H9 (cell line): ENCODE results near the gene ZNF665. TPM values are rescaled to one million over a fixed set of nuclear protein-coding genes. Genes with fewer than 3 reads are reported as not detected.

Source experiments
- DNase-seq: peaks from one replicate; pipeline ENCODE4 v3.0.0-alpha.2; 2017
- H2AFZ ChIP-seq: one replicate; pipeline ENCODE4 v1.6.1; 2013; ENCODE audit warnings: mild to moderate bottlenecking, low read length, control low read depth, moderate library complexity
- H2AK5ac ChIP-seq: 2 replicates; pipeline ENCODE4 v1.6.1; 2013; ENCODE audit warnings: low read length, control low read depth, mixed read lengths; ENCODE audit not compliant: insufficient read length
- H2BK120ac ChIP-seq: one replicate; pipeline ENCODE4 v1.6.1; 2013; ENCODE audit warnings: low read depth, mild to moderate bottlenecking, low read length, control low read depth, inconsistent platforms; ENCODE audit not compliant: poor library complexity, severe bottlenecking
- H2BK12ac ChIP-seq: 2 replicates; pipeline ENCODE4 v1.6.1; 2013; ENCODE audit warnings: low read length, control low read depth, mixed read lengths, low read depth; ENCODE audit not compliant: insufficient read length
- H2BK15ac ChIP-seq: 2 replicates; pipeline ENCODE4 v1.6.1; 2013; ENCODE audit warnings: low read depth, low read length, control low read depth
- H2BK20ac ChIP-seq: one replicate; pipeline ENCODE4 v1.6.1; 2013; ENCODE audit warnings: low read depth, mild to moderate bottlenecking, low read length, control low read depth, inconsistent platforms; ENCODE audit not compliant: poor library complexity, severe bottlenecking
- H2BK5ac ChIP-seq: 2 replicates; pipeline ENCODE4 v1.6.1; 2013; ENCODE audit warnings: low read length, control low read depth, mixed read lengths; ENCODE audit not compliant: insufficient read length
- H3K14ac ChIP-seq: 2 replicates; pipeline ENCODE4 v1.6.1; 2013; ENCODE audit warnings: low read length, control low read depth; ENCODE audit not compliant: insufficient read depth
- H3K18ac ChIP-seq: 2 replicates; pipeline ENCODE4 v1.6.1; 2013; ENCODE audit warnings: low read depth, mild to moderate bottlenecking, mixed read lengths, low read length, control low read depth; ENCODE audit not compliant: insufficient read length
- H3K23ac ChIP-seq: 2 replicates; pipeline ENCODE4 v1.6.1; 2013; ENCODE audit warnings: low read length, control low read depth, mixed read lengths, low read depth; ENCODE audit not compliant: insufficient read length
- H3K23me2 ChIP-seq: 2 replicates; pipeline ENCODE4 v1.6.1; 2013; ENCODE audit warnings: low read depth, mild to moderate bottlenecking, mixed read lengths, low read length, control low read depth; ENCODE audit not compliant: insufficient read length, poor library complexity, severe bottlenecking
- H3K27ac ChIP-seq: 2 replicates; pipeline ENCODE4 v1.5.1; 2013; ENCODE audit warnings: low read length, control low read depth, mixed read lengths, low read depth; ENCODE audit not compliant: insufficient read length
- H3K27me3 ChIP-seq: 2 replicates; pipeline ENCODE4 v1.6.1; 2013; ENCODE audit warnings: low read length, control low read depth, inconsistent platforms; ENCODE audit not compliant: insufficient read depth
- H3K4ac ChIP-seq: 2 replicates; pipeline ENCODE4 v1.6.1; 2013; ENCODE audit warnings: low read depth, mild to moderate bottlenecking, control low read depth, inconsistent platforms, low read length, moderate library complexity
- H3K4me1 ChIP-seq: 2 replicates; pipeline ENCODE4 v1.6.1; 2013; ENCODE audit warnings: low read length, control low read depth, inconsistent platforms; ENCODE audit not compliant: insufficient read depth
- H3K4me2 ChIP-seq: 2 replicates; pipeline ENCODE4 v1.6.1; 2013; ENCODE audit warnings: low read length, control low read depth, mixed read lengths; ENCODE audit not compliant: insufficient read length, insufficient read depth
- H3K56ac ChIP-seq: 2 replicates; pipeline ENCODE4 v1.6.1; 2013; ENCODE audit warnings: low read depth, mild to moderate bottlenecking, mixed read lengths, low read length, control low read depth; ENCODE audit not compliant: insufficient read length
- H3K79me1 ChIP-seq: 2 replicates; pipeline ENCODE4 v1.6.1; 2013; ENCODE audit warnings: low read depth, mild to moderate bottlenecking, moderate library complexity, low read length, control low read depth, inconsistent platforms; ENCODE audit not compliant: insufficient read depth, poor library complexity, severe bottlenecking
- H3K79me2 ChIP-seq: 2 replicates; pipeline ENCODE4 v1.6.1; 2013; ENCODE audit warnings: low read length, control low read depth, inconsistent platforms; ENCODE audit not compliant: insufficient read depth
- H3K9ac ChIP-seq: 2 replicates; pipeline ENCODE4 v1.6.1; 2013; ENCODE audit warnings: low read length, control low read depth, mixed read lengths; ENCODE audit not compliant: insufficient read length; ENCODE audit errors: extremely low read depth
- H3K9me3 ChIP-seq: one replicate; pipeline ENCODE4 v1.6.1; 2013; ENCODE audit warnings: low read depth, low read length, inconsistent platforms; ENCODE audit not compliant: control insufficient read depth
- H3T11ph ChIP-seq: one replicate; pipeline ENCODE4 v1.6.1; 2013; ENCODE audit warnings: mild to moderate bottlenecking, low read length, control low read depth, inconsistent platforms
- H4K20me1 ChIP-seq: one replicate; pipeline ENCODE4 v1.6.1; 2013; ENCODE audit not compliant: control insufficient read depth, insufficient read length, insufficient read depth
- H4K5ac ChIP-seq: 2 replicates; pipeline ENCODE4 v1.6.1; 2013; ENCODE audit warnings: low read depth, mild to moderate bottlenecking, mixed read lengths, low read length, control low read depth; ENCODE audit not compliant: insufficient read length
- H4K8ac ChIP-seq: replicated peaks from 2 replicates; pipeline ENCODE4 v1.6.1; 2013; ENCODE audit warnings: low read length, control low read depth, mixed read lengths, low read depth; ENCODE audit not compliant: insufficient read length
- H4K91ac ChIP-seq: 2 replicates; pipeline ENCODE4 v1.6.1; 2013; ENCODE audit warnings: low read depth, mild to moderate bottlenecking, moderate library complexity, mixed read lengths, low read length, control low read depth; ENCODE audit not compliant: insufficient read length
- H3K27ac Mint-ChIP-seq, 3 experiments: 2 replicates in 2 of 3; 3 replicates in 1 of 3; pipeline ENCODE4 v1.8.0; 2020 to 2021; ENCODE audit warnings: mixed read lengths in 3 of 3, mild to moderate bottlenecking in 1 of 3, moderate library complexity in 1 of 3
- H3K27me3 Mint-ChIP-seq: 2 replicates; pipeline ENCODE4 v1.8.0; 2021; ENCODE audit warnings: low read depth, mild to moderate bottlenecking, moderate library complexity, mixed read lengths
- H3K36me3 Mint-ChIP-seq, 3 experiments: 2 replicates in 2 of 3; 3 replicates in 1 of 3; pipeline ENCODE4 v1.8.0; 2020 to 2021; ENCODE audit warnings: low read depth in 3 of 3, mixed read lengths in 3 of 3; ENCODE audit not compliant: insufficient read depth in 1 of 3
- H3K4me1 Mint-ChIP-seq, 2 experiments: 2 replicates each; pipeline ENCODE4 v1.8.0; 2020; ENCODE audit warnings: mixed read lengths in 2 of 2
- H3K4me3 Mint-ChIP-seq, 2 experiments: 2 replicates in 1 of 2; 3 replicates in 1 of 2; pipeline ENCODE4 v1.8.0; 2020 to 2021; ENCODE audit warnings: mild to moderate bottlenecking in 2 of 2, mixed read lengths in 2 of 2, moderate library complexity in 1 of 2
- H3K9me3 Mint-ChIP-seq, 2 experiments: 2 replicates in 1 of 2; 3 replicates in 1 of 2; pipeline ENCODE4 v1.8.0; 2020; ENCODE audit warnings: mild to moderate bottlenecking in 2 of 2, mixed read lengths in 2 of 2, moderate library complexity in 1 of 2
- WGBS: extraction: QIAGEN DNeasy Blood & Tissue Kit; methylation state at CpG from one replicate; pipeline ENCODE4 v1.1.7; 2013; ENCODE audit warnings: missing lambda C conversion rate, low lambda C conversion rate, mixed read lengths; ENCODE audit not compliant: insufficient read length; ENCODE audit errors: extremely low coverage; 5-methylcytosine and 5-hydroxymethylcytosine counted together
- total RNA-seq: library from RNA; stranded (reverse); gene quantifications from 2 replicates; pipeline ENCODE4 v1.2.1, GENCODE V29; 2021
- TF ChIP-seq, protein P1 (sequence below): fragments of 200-600 bp; sonication (generic); conservative IDR thresholded peaks from 3 replicates; pipeline ENCODE4 v1.8.0; 2021; ENCODE audit warnings: antibody characterized with exemption, mild to moderate bottlenecking

The ZNF665 gene
- total RNA-seq, 1 experiment from 2014 or later: 3.7 TPM

- TF ChIP-seq, protein P1, sequence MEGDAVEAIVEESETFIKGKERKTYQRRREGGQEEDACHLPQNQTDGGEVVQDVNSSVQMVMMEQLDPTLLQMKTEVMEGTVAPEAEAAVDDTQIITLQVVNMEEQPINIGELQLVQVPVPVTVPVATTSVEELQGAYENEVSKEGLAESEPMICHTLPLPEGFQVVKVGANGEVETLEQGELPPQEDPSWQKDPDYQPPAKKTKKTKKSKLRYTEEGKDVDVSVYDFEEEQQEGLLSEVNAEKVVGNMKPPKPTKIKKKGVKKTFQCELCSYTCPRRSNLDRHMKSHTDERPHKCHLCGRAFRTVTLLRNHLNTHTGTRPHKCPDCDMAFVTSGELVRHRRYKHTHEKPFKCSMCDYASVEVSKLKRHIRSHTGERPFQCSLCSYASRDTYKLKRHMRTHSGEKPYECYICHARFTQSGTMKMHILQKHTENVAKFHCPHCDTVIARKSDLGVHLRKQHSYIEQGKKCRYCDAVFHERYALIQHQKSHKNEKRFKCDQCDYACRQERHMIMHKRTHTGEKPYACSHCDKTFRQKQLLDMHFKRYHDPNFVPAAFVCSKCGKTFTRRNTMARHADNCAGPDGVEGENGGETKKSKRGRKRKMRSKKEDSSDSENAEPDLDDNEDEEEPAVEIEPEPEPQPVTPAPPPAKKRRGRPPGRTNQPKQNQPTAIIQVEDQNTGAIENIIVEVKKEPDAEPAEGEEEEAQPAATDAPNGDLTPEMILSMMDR: no peak
- no peak overlapping the region for H2BK5ac ChIP-seq
- H3K79me1 ChIP-seq: no peaks in the 10 kb centered on the region
- no peak overlapping the region for H4K8ac ChIP-seq
- no peak overlapping the region for H2BK15ac ChIP-seq
- Mint-ChIP-seq H3K27ac (peak overlapping the region in 1 of 3 experiments; percentile 82; a peak in 1 of 7 replicates), H3K4me1 (peaks cover 0 to 5% of the 10 kb centered on the region in 2 experiments; a peak in 2 of 4 replicates), H3K27me3 (no peaks in the 10 kb centered on the region; the same call in 1 of the 2 replicates), H3K9me3 (peaks cover 28 to 32% of the 10 kb centered on the region in 2 experiments), H3K36me3 (peaks cover 37 to 55% (median 51%) of the 10 kb centered on the region in 3 experiments), H3K4me3 (no peak overlapping the region)
- H3K14ac ChIP-seq: no peak overlapping the region
- H3K79me2 ChIP-seq: no peaks in the 10 kb centered on the region
- no peak overlapping the region for H3K4me2 ChIP-seq
- H2AFZ ChIP-seq: no peak overlapping the region
- H3K56ac ChIP-seq: no peak overlapping the region
- H3K4ac ChIP-seq: no peak overlapping the region
- H3K23me2 ChIP-seq: no peaks in the 10 kb centered on the region
- H3K9me3 ChIP-seq: peaks cover 11% of the 10 kb centered on the region
- no peaks in the 10 kb centered on the region for H3K27me3 ChIP-seq
- H3K23ac ChIP-seq: no peak overlapping the region
- H3K18ac ChIP-seq: no peak overlapping the region
- H2BK20ac ChIP-seq: no peak overlapping the region
- no peak overlapping the region for H4K5ac ChIP-seq
- H3K9ac ChIP-seq: no peak overlapping the region
- no peaks in the 10 kb centered on the region for H4K20me1 ChIP-seq
- no peak overlapping the region for H3T11ph ChIP-seq
- no peak overlapping the region for H2AK5ac ChIP-seq
- H3K4me1 ChIP-seq: no peaks in the 10 kb centered on the region
- no CpG with 5 or more reads among the region's 6 CpGs for WGBS
- no peak overlapping the region for H4K91ac ChIP-seq
- H2BK120ac ChIP-seq: no peak overlapping the region
- H2BK12ac ChIP-seq: no peak overlapping the region
- DNase-seq: no peak
- H3K27ac ChIP-seq: no peak overlapping the region
These were observed 9.9 kb downstream of the ZNF665 start for GRCh38 chr19:53183146-53183764.
